Femur (tissue), 1 donor: Measurements from ENCODE around the gene GGT1.
"Not testable (repeated sequence)": the region's sequence is repeated elsewhere in the genome, so short reads cannot be mapped to it uniquely, and the experiment has no call there.

Experiments used
- DNase-seq: peaks from one replicate; pipeline ENCODE4 v3.0.0-alpha.2; 2017

GGT1 gene

GRCh38 chr22:24584166-24584790 lies 18.7 kb upstream of the GGT1 start:
- no peak for DNase-seq

GRCh38 chr22:24584871-24585411 lies 18.1 kb upstream of the GGT1 start:
- DNase-seq, result peak; percentile 20

- DNase-seq, result no peak
Observed at GRCh38 chr22:24585461-24585860, 17.5 kb upstream of the GGT1 start.

GRCh38 chr22:24585927-24586546 lies 17.0 kb upstream of the GGT1 start:
- no peak for DNase-seq

GRCh38 chr22:24587251-24587650 lies 15.7 kb upstream of the GGT1 start:
- no peak for DNase-seq

GRCh38 chr22:24587948-24588347 lies 15.0 kb upstream of the GGT1 start:
- DNase-seq, result no peak

GRCh38 chr22:24588381-24588756 lies 14.6 kb upstream of the GGT1 start:
- DNase-seq, result peak; percentile 48

GRCh38 chr22:24588757-24589481 lies 14.1 kb upstream of the GGT1 start:
- DNase-seq, result no peak

GRCh38 chr22:24589518-24590030 lies 13.4 kb upstream of the GGT1 start:
- no peak for DNase-seq

GRCh38 chr22:24590596-24591173 lies 12.3 kb upstream of the GGT1 start:
- no peak for DNase-seq

GRCh38 chr22:24591286-24591830 lies 11.6 kb upstream of the GGT1 start:
- DNase-seq, result peak; percentile 21

- DNase-seq, result peak; percentile 45
Observed at GRCh38 chr22:24592058-24592850, 10.7 kb upstream of the GGT1 start.

GRCh38 chr22:24592851-24593558 lies 10.0 kb upstream of the GGT1 start, which contains the start of gene LRRC75B:
TSS of gene LRRC75B (minus strand) at chr22:24593073. CDS start at chr22:24593039, 34 bp downstream.
- DNase-seq, result peak; percentile 93

GRCh38 chr22:24593559-24593835 lies 9.5 kb upstream of the GGT1 start:
- DNase-seq, result not testable (repeated sequence)

GRCh38 chr22:24593836-24594568 lies 9.0 kb upstream of the GGT1 start:
- DNase-seq, result peak; percentile 30

GRCh38 chr22:24594569-24595120 lies 8.3 kb upstream of the GGT1 start:
- peak; percentile 37 for DNase-seq

GRCh38 chr22:24595228-24595627 lies 7.8 kb upstream of the GGT1 start:
- no peak for DNase-seq

- DNase-seq, result no peak
Observed at GRCh38 chr22:24595863-24596262, 7.1 kb upstream of the GGT1 start.

GRCh38 chr22:24597076-24597475 lies 5.9 kb upstream of the GGT1 start:
- DNase-seq, result not testable (repeated sequence)

- DNase-seq, result no peak
Observed at GRCh38 chr22:24599514-24599913, 3.5 kb upstream of the GGT1 start.
